ENCODE results near the gene FOXQ1. TPM values are rescaled to one million over a fixed set of nuclear protein-coding genes. Genes with fewer than 3 reads are reported as not detected.

The FOXQ1 gene
- total RNA-seq, 1 donor from 2014 or later = not detected

- DNase-seq (no peak), ATAC-seq (ENCODE audit: low read depth) (no peak)
- no peak overlapping the region for H3K27ac Mint-ChIP-seq
- ChIA-PET CTCF (no interaction called here), POLR2A (no interaction called here)
- no peak overlapping the region for H3K4me3 Mint-ChIP-seq
- no peaks in the 10 kb centered on the region for H3K36me3 Mint-ChIP-seq (ENCODE audit: low read depth)
- TF ChIP-seq CTCF (IDR thresholded peaks at IDR 0.05) = no peak
- intact Hi-C loops (cut with micrococcal nuclease) = loop anchor here (1.0 kb wide), 1 partner anchor 538 kb away; no protein-coding TSS in a partner anchor
- H3K4me1 Mint-ChIP-seq = no peaks in the 10 kb centered on the region
- peaks cover 3% of the 10 kb centered on the region for H3K9me3 Mint-ChIP-seq
- H3K27me3 Mint-ChIP-seq = peaks cover 33% of the 10 kb centered on the region
Measured at GRCh38 chr6:1335367-1336037, 23.6 kb downstream of the FOXQ1 start.

GRCh38 chr6:1336246-1336843, 24.4 kb downstream of the FOXQ1 start:
- no peak for TF ChIP-seq CTCF (IDR thresholded peaks at IDR 0.05)
- H3K27me3 Mint-ChIP-seq = peaks cover 36% of the 10 kb centered on the region
- H3K4me1 Mint-ChIP-seq = no peaks in the 10 kb centered on the region
- no peak overlapping the region for H3K4me3 Mint-ChIP-seq
- DNase-seq = no peak
- intact Hi-C loops (cut with micrococcal nuclease) = loop anchor here (1.0 kb wide), 1 partner anchor 539 kb away; no protein-coding TSS in a partner anchor
- no peaks in the 10 kb centered on the region for H3K36me3 Mint-ChIP-seq (ENCODE audit: low read depth)
- H3K27ac Mint-ChIP-seq = no peak overlapping the region
- ChIA-PET CTCF (no interaction called here), POLR2A (no interaction called here)
- ATAC-seq (ENCODE audit: low read depth) = no peak
- no peaks in the 10 kb centered on the region for H3K9me3 Mint-ChIP-seq

GRCh38 chr6:1337791-1338190, 25.9 kb downstream of the FOXQ1 start:
- Mint-ChIP-seq H3K4me1 (no peaks in the 10 kb centered on the region), H3K27ac (no peak overlapping the region), H3K36me3 (ENCODE audit: low read depth) (no peaks in the 10 kb centered on the region), H3K27me3 (peaks cover 41% of the 10 kb centered on the region), H3K4me3 (no peak overlapping the region), H3K9me3 (peaks cover 4% of the 10 kb centered on the region)
- TF ChIP-seq CTCF (IDR thresholded peaks at IDR 0.05) = no peak
- intact Hi-C loops (cut with micrococcal nuclease) = no loop called here
- CTCF ChIA-PET = no interaction called here
- DNase-seq = no peak
- POLR2A ChIA-PET = no interaction called here
- ATAC-seq (ENCODE audit: low read depth) = no peak

- peaks cover 28% of the 10 kb centered on the region for H3K9me3 Mint-ChIP-seq
Measured at GRCh38 chr6:1346101-1346500, 34.2 kb downstream of the FOXQ1 start.

More at GRCh38 chr6:1346101-1346500, 34.2 kb downstream of the FOXQ1 start:
- no peak for TF ChIP-seq CTCF (IDR thresholded peaks at IDR 0.05)
- no peak for ATAC-seq (ENCODE audit: low read depth)
- Mint-ChIP-seq H3K36me3 (ENCODE audit: low read depth) (no peaks in the 10 kb centered on the region), H3K27ac (no peak overlapping the region), H3K27me3 (peaks cover 43% of the 10 kb centered on the region), H3K4me3 (no peak overlapping the region), H3K4me1 (no peaks in the 10 kb centered on the region)
- DNase-seq = no peak
- ChIA-PET CTCF (no interaction called here), POLR2A (no interaction called here)
- intact Hi-C loops (cut with micrococcal nuclease) = no loop called here

Data from activated B cell treated with CpG ODN at 0.5 μM for 24 hours (primary cell).